SU-DHL-6 (cell line): ENCODE data around the gene RGS19.

Source experiments
- H2AFZ ChIP-seq: fragments of 200-600 bp; sonication (generic); 2 replicates; pipeline ENCODE4 v1.6.1; 2014; ENCODE audit warnings: low read depth, mild to moderate bottlenecking, moderate library complexity, mixed read lengths, antibody characterized with exemption, low read length; ENCODE audit not compliant: severe bottlenecking
- H3F3A ChIP-seq: fragments of 200-600 bp; shearing (Covaris generic); 2 replicates; pipeline ENCODE4 v1.6.0; 2016; ENCODE audit warnings: antibody characterized with exemption, mild to moderate bottlenecking; ENCODE audit not compliant: insufficient read depth
- H3K27ac ChIP-seq: fragments of 200-600 bp; sonication (generic); 2 replicates; pipeline ENCODE4 v1.5.1; 2016; ENCODE audit warnings: low read depth, mild to moderate bottlenecking, low read length, moderate library complexity, mixed read lengths
- H3K27me3 ChIP-seq: fragments of 200-600 bp; sonication (generic), shearing (Covaris generic); 2 replicates; pipeline ENCODE4 v1.6.0; 2014; ENCODE audit warnings: mild to moderate bottlenecking, low read length
- H3K36me3 ChIP-seq: fragments of 200-600 bp; sonication (generic); 2 replicates; pipeline ENCODE4 v1.6.1; 2014; ENCODE audit warnings: mild to moderate bottlenecking, low read length, mixed read lengths
- H3K4me2 ChIP-seq: fragments of 300-600, 200-600 bp; shearing (Covaris generic), sonication (generic); 2 replicates; pipeline ENCODE4 v1.6.0; 2014; ENCODE audit warnings: low read length, low read depth, mild to moderate bottlenecking; ENCODE audit not compliant: poor library complexity, severe bottlenecking
- H3K4me3 ChIP-seq: fragments of 200-600 bp; sonication (generic); 2 replicates; pipeline ENCODE4 v1.5.1; 2014; ENCODE audit warnings: antibody characterized with exemption, low read length, mild to moderate bottlenecking, mixed read lengths; ENCODE audit not compliant: insufficient read depth, poor library complexity, severe bottlenecking
- H3K79me2 ChIP-seq: fragments of 200-600 bp; sonication (generic); 2 replicates; pipeline ENCODE4 v1.6.1; 2014; ENCODE audit warnings: mild to moderate bottlenecking, low read length, moderate library complexity; ENCODE audit not compliant: insufficient read depth
- H3K9ac ChIP-seq: fragments of 200-600 bp; sonication (generic); 2 replicates; pipeline ENCODE4 v1.7.0; 2014; ENCODE audit warnings: mild to moderate bottlenecking, low read length
- H3K9me2 ChIP-seq: fragments of 200-600 bp; sonication (generic); replicated peaks from 2 replicates; pipeline ENCODE4 v1.6.1; 2014; ENCODE audit warnings: low read length; ENCODE audit not compliant: insufficient read depth
- H3K9me3 ChIP-seq: fragments of 200-600 bp; sonication (generic); 2 replicates; pipeline ENCODE4 v1.6.1; 2014; ENCODE audit warnings: low read length, mixed read lengths; ENCODE audit not compliant: insufficient read depth
- H4K20me1 ChIP-seq: fragments of 200-600 bp; sonication (generic); 2 replicates; pipeline ENCODE4 v1.6.1; 2014; ENCODE audit warnings: low read depth, mild to moderate bottlenecking, antibody characterized with exemption, low read length, moderate library complexity, mixed read lengths
- EZH2phosphoT487 ChIP-seq: fragments of 200-600 bp; sonication (generic), shearing (Covaris generic); conservative IDR thresholded peaks from 2 replicates; pipeline ENCODE4 v1.6.1; 2018; ENCODE audit warnings: mild to moderate bottlenecking, antibody characterized with exemption, low read length, moderate library complexity, mixed read lengths
- TF ChIP-seq, protein P1 (sequence below): fragments of 200-600 bp; sonication (generic); IDR thresholded peaks from one replicate; pipeline ENCODE4 v1.5.1; 2017; ENCODE audit warnings: antibody characterized with exemption, mild to moderate bottlenecking, low read length, moderate library complexity; ENCODE audit not compliant: insufficient read depth, poor library complexity, severe bottlenecking

Gene RGS19

DNA sequence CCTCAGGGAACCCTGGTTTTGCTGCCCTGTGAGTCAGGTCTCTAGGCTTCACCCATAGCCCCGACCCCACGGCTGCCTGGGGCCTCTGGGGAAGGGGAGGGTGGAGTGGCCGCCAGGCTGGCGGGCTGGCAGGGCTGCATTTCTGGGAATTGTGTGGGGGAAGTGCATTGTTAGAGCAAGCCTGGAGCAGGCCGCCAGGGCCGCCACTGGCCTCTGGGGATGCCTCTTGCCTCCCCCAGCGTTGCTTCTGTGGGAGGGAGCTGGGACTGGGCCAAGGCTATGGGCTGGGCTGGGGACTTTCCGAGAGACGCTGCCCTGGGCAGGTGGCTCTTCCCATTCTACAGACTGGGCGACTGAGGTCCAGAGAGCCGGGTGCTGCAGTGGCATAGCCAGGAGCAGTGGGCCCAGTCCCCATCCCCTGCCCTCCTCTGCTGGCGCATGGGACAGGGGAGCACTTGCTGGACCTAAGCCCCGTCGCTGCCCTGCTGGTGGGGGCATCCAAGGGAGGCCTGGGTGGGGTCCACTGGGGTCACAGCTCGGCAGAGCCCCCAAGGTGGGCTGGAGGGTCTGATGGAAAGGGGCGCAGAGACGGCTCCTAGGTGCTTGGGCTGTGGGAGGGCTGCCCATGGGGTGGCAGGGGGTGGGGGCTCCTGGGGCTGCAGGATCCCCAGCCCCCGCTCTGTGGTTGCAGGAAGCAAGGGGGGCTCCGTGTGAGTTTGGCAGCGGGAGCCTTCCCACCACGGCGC lies 23.3 kb downstream of the RGS19 start:
- no peaks in the 10 kb centered on the region for H3K79me2 ChIP-seq
- H3K9me2 ChIP-seq, result no peaks in the 10 kb centered on the region
- H3K27ac ChIP-seq, result no peak overlapping the region
- no peak for TF ChIP-seq EZH2phosphoT487
- TF ChIP-seq, protein P1, sequence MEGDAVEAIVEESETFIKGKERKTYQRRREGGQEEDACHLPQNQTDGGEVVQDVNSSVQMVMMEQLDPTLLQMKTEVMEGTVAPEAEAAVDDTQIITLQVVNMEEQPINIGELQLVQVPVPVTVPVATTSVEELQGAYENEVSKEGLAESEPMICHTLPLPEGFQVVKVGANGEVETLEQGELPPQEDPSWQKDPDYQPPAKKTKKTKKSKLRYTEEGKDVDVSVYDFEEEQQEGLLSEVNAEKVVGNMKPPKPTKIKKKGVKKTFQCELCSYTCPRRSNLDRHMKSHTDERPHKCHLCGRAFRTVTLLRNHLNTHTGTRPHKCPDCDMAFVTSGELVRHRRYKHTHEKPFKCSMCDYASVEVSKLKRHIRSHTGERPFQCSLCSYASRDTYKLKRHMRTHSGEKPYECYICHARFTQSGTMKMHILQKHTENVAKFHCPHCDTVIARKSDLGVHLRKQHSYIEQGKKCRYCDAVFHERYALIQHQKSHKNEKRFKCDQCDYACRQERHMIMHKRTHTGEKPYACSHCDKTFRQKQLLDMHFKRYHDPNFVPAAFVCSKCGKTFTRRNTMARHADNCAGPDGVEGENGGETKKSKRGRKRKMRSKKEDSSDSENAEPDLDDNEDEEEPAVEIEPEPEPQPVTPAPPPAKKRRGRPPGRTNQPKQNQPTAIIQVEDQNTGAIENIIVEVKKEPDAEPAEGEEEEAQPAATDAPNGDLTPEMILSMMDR, result no peak
- no peaks in the 10 kb centered on the region for H4K20me1 ChIP-seq
- H3K27me3 ChIP-seq, result no peaks in the 10 kb centered on the region
- no peak overlapping the region for H3K4me2 ChIP-seq
- no peak overlapping the region for H2AFZ ChIP-seq
- no peaks in the 10 kb centered on the region for H3K9me3 ChIP-seq
- no peak overlapping the region for H3K9ac ChIP-seq
- H3F3A ChIP-seq, result no peaks in the 10 kb centered on the region
- no peak overlapping the region for H3K4me3 ChIP-seq
- no peaks in the 10 kb centered on the region for H3K36me3 ChIP-seq

DNA sequence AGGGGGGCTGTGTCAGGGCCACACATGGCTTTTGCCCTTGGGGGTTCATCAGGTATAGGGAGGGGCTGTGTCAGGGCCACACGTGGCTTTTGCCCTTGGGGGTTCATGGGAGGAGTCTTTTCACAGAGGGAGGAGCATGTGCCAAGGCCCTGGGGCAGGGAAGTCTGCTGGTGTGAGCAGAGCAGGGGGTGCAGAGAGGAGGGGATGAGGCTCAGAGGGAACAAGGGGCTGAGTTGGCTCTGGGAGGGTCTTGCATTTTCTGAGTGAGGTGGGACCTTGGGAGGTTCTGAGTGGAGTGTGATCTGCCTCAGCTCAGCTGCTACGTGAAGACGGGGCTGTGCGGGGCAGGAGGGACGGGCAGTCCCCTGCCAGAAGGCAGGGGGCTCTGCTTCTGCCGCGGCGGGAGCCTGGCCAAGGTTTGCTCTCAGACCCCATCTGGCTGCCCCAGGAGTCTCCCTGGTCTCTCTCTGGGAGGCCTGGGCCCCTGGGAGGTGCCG lies 23.9 kb downstream of the RGS19 start:
- H4K20me1 ChIP-seq, result no peaks in the 10 kb centered on the region
- no peak overlapping the region for H3K4me2 ChIP-seq
- H3K27ac ChIP-seq, result no peak overlapping the region
- no peak overlapping the region for H3K9ac ChIP-seq
- H3K9me3 ChIP-seq, result no peaks in the 10 kb centered on the region
- no peaks in the 10 kb centered on the region for H3K79me2 ChIP-seq
- H3K4me3 ChIP-seq, result no peak overlapping the region
- no peaks in the 10 kb centered on the region for H3K36me3 ChIP-seq
- no peaks in the 10 kb centered on the region for H3F3A ChIP-seq
- no peak for TF ChIP-seq EZH2phosphoT487
- TF ChIP-seq, protein P1, result no peak
- H2AFZ ChIP-seq, result no peak overlapping the region
- no peaks in the 10 kb centered on the region for H3K9me2 ChIP-seq
- no peaks in the 10 kb centered on the region for H3K27me3 ChIP-seq

DNA sequence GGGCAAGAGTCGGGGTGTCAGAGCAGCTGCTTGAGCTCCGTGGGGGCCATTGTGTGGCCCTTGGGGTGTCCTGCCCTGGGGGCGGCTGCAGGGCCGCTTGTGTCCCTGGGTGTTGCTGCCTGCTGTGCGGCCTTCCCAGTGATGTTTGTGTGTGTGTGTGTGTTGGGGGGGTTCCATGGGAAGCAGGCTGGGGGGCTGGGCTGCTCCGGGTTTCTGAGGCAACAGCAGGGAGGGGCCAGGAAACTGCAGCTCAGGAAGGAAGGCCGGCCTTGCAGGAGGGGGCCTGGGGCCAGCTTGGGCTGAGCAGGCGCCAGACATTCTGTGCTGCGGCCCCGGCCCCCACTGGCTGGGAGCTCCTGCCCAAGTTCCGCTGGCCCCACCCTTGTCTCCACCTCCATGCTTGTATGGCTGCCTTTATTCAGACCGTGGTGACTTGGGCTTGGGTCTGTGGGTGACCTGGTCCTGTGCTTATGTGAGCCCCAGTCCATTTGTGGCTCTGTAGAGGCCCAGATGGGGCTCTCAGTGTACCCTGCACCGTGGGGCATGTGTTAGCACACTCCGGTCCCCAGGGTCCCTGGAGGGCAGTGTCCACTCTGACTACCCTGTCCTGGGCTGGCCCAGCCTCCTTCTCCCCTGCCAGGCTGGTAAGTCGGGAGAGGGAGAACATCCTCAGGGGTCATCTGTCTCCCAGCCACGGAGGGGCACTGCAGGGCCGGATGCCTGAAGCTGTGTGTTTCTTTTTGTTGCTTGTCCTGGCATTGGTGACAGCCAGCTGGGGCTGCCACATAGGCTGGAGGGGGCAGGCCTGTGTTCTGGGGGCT lies 25.3 kb downstream of the RGS19 start:
- no peaks in the 10 kb centered on the region for H4K20me1 ChIP-seq
- no peaks in the 10 kb centered on the region for H3K9me3 ChIP-seq
- H3K4me2 ChIP-seq, result no peak overlapping the region
- TF ChIP-seq, protein P1, result peak; percentile 12
- TF ChIP-seq EZH2phosphoT487, result no peak
- no peaks in the 10 kb centered on the region for H3F3A ChIP-seq
- H3K79me2 ChIP-seq, result no peaks in the 10 kb centered on the region
- H3K9ac ChIP-seq, result no peak overlapping the region
- no peaks in the 10 kb centered on the region for H3K9me2 ChIP-seq
- H3K36me3 ChIP-seq, result no peaks in the 10 kb centered on the region
- no peak overlapping the region for H3K27ac ChIP-seq
- no peak overlapping the region for H3K4me3 ChIP-seq
- no peak overlapping the region for H2AFZ ChIP-seq
- no peaks in the 10 kb centered on the region for H3K27me3 ChIP-seq
